ENCODE measurements around the gene SLC5A4. TPM values are rescaled to one million over a fixed set of nuclear protein-coding genes. Genes with fewer than 3 reads are reported as not detected.

The SLC5A4 gene
- total RNA-seq, 1 donor from 2014 or later = 0.82 TPM

GRCh38 chr22:32185821-32186220 is 69.3 kb downstream of the SLC5A4 start:
- H3K9me3 Mint-ChIP-seq = no peaks in the 10 kb centered on the region
- no peak overlapping the region for H3K27ac Mint-ChIP-seq
- H3K4me3 Mint-ChIP-seq = no peak overlapping the region
- TF ChIP-seq CTCF (conservative IDR thresholded peaks at IDR 0.05) = no peak
- DNase-seq (ENCODE audit: extremely low spot score, unreplicated experiment) = no peak
- peaks cover 24% of the 10 kb centered on the region for H3K27me3 Mint-ChIP-seq
- H3K36me3 Mint-ChIP-seq = no peaks in the 10 kb centered on the region
- no peaks in the 10 kb centered on the region for H3K4me1 Mint-ChIP-seq (ENCODE audit: unreplicated experiment)

DNA sequence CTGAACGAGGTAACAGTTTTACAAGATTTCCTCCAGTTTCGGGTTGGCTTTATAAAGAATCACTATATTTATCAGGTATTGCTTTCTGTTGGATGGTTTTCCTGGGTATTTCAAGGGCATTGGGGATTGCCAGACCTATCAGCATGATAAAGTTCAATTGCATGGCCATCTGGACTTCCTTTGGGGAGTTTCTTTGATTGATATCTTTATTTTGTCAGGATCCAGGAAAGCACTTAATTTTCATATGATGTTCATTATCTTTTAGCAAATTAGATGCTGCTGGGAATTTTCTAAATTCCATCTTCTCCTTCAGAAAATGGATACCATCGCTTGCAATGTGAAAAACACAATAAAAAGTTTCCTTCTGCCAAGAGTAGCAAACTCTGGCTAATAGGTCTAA is 71.5 kb downstream of the SLC5A4 start:
- no peak for DNase-seq (ENCODE audit: extremely low spot score, unreplicated experiment)
- Mint-ChIP-seq H3K9me3 (no peaks in the 10 kb centered on the region), H3K4me1 (ENCODE audit: unreplicated experiment) (no peaks in the 10 kb centered on the region), H3K27me3 (peaks cover 22% of the 10 kb centered on the region), H3K27ac (no peak overlapping the region), H3K4me3 (no peak overlapping the region), H3K36me3 (no peaks in the 10 kb centered on the region)
- no peak for TF ChIP-seq CTCF (conservative IDR thresholded peaks at IDR 0.05)

DNA sequence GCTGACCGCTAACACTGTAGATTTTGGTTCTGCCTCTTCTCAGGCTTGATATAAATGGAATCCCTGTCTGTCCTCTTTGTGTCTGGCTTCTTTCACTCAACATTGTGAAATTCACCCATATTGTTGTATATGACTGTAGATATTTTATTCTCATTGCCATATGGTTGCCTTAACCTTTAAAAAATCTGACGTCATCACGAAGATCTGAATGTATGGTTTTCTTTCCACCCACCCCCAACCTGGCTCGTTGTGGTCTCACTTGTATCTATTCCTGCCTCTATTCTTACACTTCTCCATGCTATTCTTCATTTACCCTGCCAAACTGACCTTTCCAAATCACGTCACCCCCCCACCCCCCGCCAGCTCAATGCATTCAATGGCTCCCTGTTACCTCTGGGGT is 74.1 kb downstream of the SLC5A4 start:
- Mint-ChIP-seq H3K4me1 (ENCODE audit: unreplicated experiment) (no peaks in the 10 kb centered on the region), H3K27me3 (peaks cover 42% of the 10 kb centered on the region), H3K27ac (no peak overlapping the region), H3K9me3 (no peaks in the 10 kb centered on the region), H3K36me3 (no peaks in the 10 kb centered on the region), H3K4me3 (no peak overlapping the region)
- no peak for TF ChIP-seq CTCF (conservative IDR thresholded peaks at IDR 0.05)
- DNase-seq (ENCODE audit: extremely low spot score, unreplicated experiment) = no peak

DNA sequence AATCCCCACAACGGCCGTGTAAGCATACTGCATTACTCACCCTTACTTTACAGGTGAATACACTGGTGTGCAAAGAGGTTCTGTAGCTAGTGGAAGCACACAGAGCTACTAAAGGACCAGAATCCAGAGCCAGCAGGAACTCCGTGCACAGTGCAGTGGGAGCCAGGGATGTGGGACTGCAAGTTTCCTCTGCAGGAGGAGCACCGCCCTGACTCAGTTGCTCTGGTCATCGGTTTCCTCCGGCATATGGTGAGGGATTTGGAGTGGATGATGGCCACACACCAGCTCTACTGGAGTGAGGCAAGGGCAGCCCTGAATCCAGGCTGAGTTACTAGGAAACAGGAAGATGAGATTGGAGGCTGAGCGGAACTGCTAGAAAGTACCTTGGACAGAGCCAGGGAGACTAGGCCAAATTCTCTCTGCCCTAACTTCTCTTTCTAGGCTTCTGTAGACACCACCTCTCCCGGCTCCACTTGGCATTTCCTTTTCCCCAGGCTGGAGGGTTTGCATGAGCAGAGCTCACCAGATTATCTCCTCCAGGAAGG is 77.9 kb downstream of the SLC5A4 start:
- no peaks in the 10 kb centered on the region for H3K4me1 Mint-ChIP-seq (ENCODE audit: unreplicated experiment)
- no peak for TF ChIP-seq CTCF (conservative IDR thresholded peaks at IDR 0.05)
- no peak overlapping the region for H3K27ac Mint-ChIP-seq
- no peak overlapping the region for H3K4me3 Mint-ChIP-seq
- H3K27me3 Mint-ChIP-seq = peaks cover 62% of the 10 kb centered on the region
- H3K36me3 Mint-ChIP-seq = no peaks in the 10 kb centered on the region
- no peak for DNase-seq (ENCODE audit: extremely low spot score, unreplicated experiment)
- H3K9me3 Mint-ChIP-seq = no peaks in the 10 kb centered on the region

DNA sequence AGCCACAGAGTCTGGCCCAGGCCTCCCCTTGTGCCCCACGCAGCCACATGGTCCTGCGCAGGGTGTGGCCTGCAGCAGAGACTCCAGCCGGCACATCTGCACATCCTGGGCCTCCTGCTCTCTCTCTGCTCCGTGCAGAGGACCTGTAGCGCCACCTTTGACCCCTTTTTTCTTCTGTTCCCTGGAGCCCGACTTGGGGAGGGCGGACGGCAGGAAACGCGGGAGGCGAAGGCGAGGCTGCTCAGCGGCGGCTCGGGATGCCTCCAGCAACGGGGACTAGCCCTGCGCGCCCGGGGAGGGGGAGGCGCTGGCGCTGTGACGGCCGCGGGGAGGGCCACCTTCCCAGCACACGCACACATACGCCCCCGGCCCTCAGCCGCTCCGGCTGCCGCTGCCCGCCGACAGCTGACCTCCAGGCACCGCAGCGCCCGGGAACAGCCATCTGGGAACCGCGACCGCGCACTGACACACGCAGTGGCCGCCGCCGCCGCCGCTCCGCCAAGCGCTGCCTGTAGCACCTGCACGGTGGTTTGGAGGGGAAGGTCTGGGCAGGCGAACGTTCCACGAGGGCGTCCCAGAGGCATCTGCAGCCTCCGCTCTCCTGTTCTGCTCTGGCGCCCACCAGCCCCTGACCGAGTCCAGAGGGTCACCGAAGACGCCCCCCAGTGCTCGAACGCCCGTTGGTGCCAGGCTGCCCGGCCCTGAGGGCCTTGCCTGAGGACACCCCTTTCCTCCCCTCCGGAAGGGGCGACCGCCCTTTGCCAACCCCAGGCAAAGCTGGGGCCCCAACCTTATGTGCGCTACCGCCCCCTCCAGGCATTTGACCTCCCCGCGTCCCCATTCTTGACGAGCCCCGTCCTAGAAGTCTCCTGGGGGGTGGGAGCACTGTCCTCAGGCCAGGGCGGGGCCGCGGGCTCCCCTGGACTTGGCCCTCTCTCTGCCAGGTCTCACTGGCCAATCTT is 79.2 kb downstream of the SLC5A4 start:
- Mint-ChIP-seq H3K27ac (no peak overlapping the region), H3K27me3 (peaks cover 65% of the 10 kb centered on the region), H3K9me3 (no peaks in the 10 kb centered on the region), H3K36me3 (no peaks in the 10 kb centered on the region), H3K4me3 (no peak overlapping the region), H3K4me1 (ENCODE audit: unreplicated experiment) (no peaks in the 10 kb centered on the region)
- no peak for DNase-seq (ENCODE audit: extremely low spot score, unreplicated experiment)
- no peak for TF ChIP-seq CTCF (conservative IDR thresholded peaks at IDR 0.05)

Measured in type B pancreatic cell (in vitro differentiated cells).